Suppressor macrophage treated with lipopolysaccharide for 1 hour (primary cell): ENCODE measurements around the gene COLQ.
A peak's percentile ranks its signal among the peaks of the same experiment; 100 is the strongest.

ENCODE experiments used
- DNase-seq, 3 donors: peaks; one replicate each; pipeline ENCODE4 v3.0.0-alpha.2; 2020 to 2022

COLQ gene

DNA sequence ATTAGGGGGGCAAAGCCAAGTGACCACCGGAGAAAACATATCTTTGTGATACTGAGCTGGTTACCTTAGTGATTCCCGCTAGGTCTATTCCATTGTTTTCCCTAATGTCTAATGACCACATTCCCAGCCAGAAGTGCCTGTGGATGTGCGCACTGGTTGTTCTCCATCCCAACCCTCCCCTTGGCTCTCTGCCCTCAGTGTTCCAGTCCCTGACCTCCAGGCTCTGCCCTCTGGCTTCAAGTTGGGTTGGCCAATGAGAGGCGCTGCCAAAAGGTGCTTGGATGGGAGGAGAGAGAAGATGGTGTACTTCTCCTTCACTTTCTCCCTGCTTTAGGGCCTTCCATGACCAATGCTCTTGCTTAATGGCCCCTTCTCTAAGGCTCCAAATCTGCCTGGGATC lies 2.4 kb downstream of the COLQ start:
- DNase-seq, result no peak

DNA sequence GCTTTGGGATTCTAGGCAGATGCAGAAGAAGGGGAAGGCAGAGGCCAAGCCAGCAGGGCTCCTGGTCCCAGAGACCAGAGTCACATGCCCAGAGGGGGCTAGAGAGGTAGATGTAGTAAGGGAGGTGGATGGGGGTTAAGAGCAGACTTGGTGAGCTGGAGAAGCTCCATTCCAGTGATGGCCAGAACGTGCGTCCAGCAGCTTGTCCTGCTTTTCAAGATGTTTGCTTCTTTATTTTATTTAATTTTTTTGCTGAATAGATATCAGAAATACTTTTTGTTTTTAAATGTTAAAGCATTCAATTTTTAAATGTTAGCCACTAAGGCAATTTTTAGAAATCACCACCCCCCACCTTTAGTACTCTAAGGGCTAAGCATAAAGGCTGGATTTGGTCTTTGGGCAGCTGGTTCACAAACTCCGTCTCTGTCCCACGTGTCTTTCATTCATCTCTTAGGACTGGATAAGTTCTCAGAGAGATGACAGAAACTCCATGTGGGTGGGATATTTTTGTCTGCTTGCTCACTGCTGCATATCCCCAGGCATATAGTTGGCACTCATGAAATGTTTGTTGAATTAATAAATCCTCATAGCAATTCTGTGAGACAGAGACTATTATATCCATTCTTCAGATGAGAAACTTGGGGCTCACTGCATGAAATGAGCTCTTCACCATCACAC lies 6.7 kb downstream of the COLQ start:
- DNase-seq, result no peak

DNA sequence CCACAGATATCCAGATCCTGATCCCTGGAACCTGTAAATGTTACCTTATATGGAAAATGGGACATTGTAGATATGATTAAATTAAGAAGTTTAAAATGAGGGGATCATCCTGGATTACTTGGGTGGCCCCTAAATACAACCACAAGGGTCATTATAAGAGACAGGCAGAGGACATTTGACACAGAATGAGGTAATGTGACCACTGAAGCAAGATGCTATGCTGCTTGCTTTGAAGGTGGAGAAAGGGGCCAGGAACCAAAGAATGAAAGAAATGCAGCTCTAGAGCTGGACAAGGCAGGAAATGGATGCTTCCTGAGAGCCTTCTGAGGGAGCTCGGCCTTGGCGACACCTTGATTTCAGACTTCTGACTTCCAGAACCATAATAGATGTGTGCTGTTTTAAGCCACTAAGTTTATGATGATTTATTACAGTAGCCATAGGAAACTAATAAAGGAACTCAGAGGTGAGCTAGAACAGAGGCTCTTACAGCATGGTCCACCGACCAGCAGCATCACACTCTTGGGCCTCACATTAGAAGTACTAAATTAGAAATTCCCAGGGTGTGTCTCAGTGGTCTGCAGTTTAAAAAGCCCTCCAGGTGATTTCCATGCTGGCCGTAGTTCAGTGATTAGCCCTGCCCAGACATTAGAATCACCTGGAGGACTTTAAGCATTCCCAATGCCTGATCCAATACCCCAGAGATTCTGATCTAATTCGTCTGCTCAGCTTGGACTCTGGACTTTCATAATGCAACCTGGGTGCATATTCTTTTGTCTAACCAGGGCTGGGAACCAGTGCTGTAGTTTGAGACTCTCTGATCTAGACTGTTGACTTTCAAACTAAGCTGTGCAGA lies 7.5 kb downstream of the COLQ start:
- DNase-seq, result no peak

DNA sequence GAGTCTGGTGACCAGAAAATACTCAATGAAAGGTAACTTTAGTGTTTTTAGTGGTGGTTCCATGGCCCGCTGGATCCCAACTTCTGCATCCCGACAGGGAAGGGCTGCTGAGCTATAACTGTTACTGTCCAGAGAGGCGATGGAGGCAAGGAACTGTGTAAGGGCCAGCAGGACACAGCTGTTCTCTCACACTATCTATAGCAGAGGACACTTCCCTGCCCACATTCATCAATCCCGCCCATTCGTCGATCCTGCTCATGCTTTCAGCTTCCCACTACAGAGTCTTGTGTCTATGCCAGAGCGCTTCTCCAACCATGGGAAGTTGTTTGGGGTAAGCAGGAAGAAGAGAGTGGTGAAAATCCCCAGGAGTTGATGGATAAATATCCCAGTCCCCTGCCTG lies 8.4 kb downstream of the COLQ start:
- no peak for DNase-seq

DNA sequence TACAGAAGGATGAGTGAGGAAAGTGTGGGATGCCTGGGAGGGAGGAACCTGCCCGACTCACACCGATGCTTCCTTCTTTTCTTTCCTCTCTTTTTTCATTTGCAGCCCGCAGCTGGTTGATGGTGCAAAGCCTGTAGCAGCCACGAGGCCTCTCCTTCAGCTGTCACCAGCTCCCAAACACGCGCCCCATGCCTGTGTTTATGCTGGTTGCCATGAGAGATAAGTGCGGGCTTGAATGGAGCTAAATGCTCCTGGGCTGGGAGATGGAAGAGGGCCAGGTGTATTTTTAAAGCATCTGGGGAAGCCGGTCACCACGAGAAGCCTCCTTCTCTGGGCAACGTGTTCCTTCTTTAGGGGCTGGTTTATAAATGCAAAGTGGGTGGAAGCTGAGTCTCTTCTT lies 9.3 kb downstream of the COLQ start:
- no peak for DNase-seq

DNA sequence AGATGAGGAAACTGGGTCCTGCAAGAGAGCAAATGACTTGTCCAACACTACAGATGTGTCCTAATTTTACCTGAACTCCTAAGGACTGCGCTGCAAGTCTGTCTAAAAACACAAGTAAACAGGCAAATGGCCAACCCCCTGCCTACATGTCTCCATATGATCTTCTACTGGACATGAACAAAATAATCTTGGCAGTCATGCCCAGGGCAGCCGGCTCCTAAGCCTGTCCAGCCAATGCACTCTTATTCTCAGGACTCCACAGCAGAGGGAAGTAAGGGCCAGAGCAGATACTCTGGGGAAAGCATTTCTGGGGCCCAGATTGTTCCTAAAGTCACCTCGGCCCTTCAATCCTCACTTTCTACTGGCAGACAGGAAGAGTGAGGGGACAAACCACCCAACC lies 10.3 kb downstream of the COLQ start:
- DNase-seq, result no peak

DNA sequence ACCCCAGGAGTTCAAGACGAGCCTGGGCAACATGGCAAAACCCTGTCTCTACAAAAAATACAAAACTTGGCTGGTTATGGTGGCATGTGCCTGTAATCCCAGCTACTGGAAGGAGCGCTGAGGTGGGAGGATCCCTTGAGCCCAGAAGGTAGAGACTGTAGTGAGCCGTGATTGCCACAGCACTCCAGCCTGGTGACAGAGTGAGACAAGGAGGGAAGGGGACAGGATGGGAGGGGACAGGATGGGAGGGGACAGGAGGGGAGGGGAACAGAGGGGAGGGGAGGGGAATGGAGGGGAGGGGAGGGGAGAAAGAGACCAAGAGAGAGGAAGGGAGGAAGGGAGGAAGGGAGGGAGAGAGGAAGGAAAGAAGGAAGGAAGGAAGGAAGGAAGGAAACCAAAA lies 11.0 kb downstream of the COLQ start:
- DNase-seq, result no peak

DNA sequence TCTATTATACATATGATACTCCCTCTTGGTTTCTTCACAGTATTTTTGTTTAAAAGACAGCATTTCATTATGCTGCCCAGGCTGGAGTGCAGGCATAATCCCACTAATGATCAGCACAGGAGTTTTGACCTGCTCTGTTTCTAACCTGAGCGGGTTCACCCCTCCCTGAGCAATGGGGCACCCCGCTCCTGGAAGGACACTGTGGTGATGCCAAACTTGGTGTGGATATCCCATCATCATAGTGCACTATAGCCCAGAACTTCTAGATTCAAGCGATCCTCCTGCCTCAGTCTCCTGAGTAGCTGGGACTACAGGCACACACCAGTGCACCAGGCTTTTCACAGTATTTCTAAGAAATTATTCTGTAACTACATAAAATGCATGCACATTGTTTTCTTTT lies 14.9 kb downstream of the COLQ start:
- no peak for DNase-seq

DNA sequence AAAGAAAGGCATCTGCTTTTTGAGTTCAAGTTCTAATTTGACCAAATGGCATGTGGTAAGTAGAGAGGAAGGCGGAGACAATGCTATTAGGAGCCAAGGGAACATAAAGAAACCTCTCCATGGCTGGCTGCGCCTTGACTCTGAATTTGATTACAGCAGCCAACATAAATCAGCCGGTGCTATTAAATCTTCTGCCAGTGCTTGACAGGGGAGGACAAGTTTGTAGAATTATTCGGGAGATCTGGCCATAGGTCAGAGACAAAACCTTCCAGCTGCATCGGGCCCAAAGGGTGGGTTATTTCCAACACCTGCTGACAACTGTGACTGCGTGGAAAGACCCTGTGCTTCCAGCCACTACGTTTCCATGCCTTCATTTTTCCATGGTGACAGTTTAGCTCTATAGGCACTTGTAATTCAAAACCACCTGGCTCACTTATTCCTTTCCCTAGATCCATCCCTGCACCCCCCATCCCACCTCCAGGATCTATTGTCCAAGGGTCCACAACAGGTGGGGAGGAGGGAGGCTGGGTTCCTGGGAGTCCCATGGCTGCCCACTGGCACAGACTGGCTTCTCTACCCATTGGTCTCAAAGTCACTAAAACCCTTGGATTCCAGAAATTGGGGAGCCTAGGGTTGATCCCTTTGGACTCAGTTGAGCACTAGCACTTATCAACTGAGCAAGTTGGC lies 15.9 kb downstream of the COLQ start:
- no peak for DNase-seq

DNA sequence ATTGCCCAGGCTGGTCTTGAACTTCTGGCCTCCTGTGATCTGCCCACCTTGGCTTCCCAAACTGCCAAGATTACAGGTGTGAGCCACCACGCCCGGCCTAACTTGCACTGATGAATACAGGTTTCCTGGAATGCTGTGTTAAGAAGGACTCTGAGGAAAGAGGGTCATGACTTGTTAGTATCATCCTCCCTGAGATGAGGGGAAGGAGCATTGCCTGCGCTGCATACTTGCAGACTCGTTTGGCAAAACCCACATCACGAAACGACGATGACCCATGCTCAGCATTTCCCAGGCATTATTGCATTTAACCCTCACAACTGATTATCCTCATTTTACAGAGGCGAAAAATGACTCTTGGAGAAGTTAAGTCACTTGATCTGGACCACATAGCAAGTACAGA lies 18.9 kb downstream of the COLQ start:
- no peak for DNase-seq

DNA sequence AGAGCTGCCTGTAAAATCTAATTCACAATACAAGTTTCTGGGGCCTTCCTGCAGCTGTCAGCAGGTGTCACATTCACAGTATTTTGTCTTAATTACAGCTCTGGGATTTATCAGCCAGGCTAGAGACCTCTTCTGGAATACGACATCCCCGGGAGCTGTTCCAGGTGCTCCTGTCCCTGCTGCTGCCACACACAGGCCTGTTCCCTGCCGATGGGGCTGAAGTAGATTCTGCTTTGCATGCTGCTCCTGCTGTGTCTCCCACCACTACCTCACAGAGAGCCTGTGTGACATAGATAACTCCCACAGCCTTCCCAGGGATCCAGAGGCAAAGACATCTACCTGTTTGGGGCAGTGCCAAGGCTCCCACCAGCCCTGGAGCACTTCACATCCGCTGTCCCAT lies 20.4 kb downstream of the COLQ start:
- no peak for DNase-seq

DNA sequence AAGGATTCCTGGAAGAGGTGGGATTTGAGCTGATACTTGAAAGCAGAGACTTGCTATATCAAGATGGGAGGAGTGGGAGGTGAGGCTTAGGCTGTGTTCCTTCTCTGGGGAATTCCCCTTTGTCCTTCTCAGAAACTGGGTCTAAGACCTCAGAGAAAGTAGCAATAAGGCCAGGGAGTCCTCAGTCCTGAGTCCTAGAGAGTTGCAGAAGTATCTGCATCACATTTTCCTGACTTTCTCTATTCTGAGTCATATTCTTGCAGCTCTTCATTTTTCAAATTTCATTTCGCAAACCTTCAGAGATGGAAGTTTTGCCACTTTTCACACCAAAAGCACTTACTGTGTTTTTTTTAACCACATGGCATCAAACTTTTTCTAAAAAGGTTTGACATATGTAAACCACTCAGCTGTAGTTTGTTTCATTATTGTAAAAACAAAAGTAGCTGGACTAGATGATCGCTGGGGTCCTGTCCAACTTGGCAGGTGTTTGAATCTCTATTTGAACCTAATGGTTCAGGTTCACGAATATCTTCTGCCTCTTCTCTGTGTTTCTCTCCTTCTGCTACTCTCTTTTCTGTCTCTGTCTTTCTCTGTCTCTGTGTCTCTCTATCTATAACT lies 21.3 kb downstream of the COLQ start:
- DNase-seq, result peak; percentile 79 to 94 (median 83)

DNA sequence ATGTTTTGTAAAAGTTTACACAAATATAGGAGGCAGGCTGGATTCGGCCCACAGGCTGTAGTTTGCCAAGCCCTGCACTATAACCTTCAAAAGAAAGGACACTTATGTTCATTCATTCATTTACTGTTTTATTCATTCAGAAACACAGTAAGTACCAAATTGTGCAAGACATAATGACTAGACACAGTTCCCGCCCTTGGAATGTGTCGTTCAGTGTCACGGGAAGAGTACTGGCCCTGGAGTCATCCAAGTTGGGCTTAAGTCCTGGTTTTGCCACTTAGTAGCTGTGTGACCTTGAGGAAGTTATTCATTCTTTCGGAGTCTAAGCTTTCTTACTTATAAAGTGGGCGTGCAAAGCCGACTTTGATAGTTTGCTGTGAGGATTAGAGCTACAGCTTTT lies 22.0 kb downstream of the COLQ start:
- peak; percentile 59 to 88 (median 81) for DNase-seq

DNA sequence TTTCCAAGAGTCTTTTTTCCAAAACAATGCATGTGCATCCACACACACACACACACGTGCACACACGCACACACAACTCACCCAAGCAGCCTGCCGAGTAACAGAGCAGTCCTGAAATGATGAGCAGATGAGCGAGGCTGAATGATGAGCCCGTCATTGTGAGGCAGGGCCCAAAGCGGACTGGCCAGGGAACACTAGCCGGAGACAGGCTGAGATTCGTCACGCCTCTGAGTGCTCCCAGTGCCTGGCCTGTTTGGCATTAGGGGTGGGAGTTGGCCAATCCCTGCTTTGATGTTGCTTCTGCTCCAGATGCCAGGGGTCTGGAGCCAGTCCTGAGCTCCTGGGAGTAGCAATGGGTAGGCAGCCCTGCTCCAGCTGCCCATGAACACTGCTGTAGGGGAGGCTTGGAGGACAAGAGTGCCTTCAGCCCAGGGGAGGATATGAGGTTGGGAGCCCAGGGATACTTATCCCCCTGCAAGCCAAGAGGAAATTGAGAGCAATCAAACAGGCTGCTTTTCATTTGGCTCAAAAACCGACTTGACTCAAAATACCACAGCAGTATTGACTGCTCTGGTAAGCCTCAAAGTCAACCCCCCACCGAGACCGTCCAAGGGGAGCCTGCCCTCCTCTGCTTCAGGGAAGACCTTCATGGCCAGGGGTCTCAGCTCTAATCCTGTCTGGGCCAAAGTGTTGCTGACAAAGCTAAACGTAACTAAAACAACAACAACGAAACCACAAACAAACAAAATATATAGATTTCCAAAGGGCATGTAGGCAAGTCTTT lies 22.9 kb downstream of the COLQ start:
- no peak for DNase-seq

DNA sequence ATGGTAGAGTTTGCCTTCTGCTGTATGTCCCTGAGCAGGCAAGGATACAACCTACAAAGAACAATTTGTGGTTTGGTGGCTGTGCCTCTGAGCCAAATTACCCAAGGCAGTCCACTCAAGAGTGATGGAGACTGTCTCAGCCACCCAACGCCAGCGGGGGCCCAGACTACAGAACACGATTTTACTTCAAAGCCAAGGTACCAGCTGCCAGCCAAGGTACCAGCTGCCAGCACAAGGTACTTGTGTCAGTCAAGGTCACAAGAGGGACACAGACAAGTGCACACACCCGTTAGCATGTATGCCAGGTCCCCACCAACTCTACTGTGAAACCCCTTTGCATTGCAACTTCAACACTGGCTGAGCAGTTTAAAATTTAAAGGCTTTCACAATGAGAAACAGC lies 23.5 kb downstream of the COLQ start:
- no peak for DNase-seq

DNA sequence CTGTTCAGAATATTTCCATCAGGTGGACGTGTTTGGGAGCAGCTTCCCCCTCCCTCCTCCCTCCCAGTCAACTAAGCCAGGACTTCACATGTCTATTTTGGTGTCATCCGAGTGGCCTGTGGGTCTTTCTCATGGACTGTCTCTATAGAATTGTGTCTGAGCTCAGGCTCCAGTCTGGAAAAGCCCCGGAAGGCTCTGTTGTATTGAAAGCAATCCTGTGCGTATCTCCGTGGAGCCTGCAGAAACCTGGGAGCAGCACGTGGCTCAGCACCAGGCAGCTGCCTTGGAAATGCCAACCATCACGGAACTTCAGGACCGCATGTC lies 25.2 kb downstream of the COLQ start:
- no peak for DNase-seq

DNA sequence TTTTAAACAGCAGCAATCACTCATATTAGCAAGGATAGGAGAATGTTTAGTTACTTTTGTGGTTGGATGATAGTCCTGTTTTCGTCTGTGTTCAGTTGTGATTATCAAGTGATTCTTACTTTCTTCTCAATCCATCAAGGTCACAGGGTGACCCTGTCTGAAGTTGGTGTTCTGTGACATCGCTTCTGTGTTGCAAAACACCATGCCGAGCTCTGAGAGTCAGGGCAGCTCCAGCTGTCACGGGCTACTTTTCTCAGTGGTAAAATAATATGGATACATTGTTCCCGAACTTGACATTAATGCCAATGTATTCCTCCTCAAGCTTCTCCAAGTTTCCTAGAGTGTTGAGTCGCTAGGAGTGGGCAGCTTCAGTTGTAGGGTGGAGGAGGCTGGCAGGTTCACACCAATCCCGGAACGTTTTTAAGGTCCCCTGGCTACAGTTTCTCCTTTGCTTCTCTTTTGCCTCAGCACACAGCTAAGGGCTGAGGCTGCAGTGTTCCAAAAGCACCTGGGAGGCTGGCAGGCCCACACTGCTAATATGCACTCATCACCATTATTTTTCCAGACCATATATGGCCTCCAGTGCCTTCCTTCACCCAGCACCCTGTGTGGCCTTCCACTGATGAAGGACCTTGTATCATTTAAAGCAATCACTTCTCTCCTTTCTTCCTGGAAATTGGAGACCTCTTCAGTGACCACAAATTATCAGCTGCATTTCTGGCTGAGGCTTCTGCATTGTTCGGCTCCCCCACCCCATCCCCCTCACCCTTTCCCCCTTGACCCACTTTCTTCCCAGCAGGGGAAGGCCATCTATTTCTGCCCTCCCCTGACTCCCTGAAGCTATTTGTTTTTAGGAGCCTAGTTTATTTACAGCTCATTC lies 25.8 kb downstream of the COLQ start:
- DNase-seq, result no peak

DNA sequence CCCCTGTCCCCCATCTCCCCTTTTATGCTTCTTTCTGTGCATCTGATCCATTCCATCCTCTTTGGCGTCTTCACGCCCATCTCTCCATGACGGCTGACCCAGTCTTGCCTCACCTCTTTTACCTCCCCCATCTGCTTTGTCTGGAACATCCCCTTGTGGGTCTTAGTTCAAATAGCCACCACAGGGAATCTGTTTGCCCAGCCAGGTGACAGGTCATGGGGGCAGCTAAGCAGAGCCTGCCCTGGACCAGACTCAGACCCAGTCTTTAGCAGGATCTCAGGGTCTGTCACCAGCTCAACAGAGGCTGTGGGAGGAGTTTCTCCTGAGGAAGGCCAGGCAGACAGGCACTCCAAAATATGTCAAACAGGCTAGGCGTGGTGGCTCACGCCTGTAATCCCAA lies 28.1 kb downstream of the COLQ start:
- no peak for DNase-seq

DNA sequence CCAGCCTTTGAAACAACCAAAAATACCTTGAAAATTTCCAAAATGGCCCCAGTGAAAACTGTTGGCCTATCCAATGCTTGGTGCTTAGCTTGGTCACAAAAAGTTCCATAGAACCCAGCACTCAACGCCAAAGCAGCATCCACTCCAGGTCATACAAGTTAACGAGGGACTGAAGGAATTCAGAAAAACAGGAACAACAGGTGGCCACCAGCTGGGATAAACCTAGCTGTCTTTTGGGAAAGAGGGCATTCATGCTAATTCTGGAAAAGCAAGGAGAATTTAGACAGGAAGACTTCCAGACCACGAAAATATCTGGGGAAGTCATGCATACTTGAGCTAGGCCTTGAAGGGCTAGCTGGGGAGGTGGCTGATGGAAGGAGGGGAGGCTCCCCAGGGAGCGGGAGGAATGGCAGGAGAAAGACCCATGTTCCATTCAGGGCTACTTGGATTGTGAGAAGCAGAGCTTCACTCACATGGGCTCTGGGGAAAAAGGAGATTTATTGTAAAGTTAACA lies 28.6 kb downstream of the COLQ start:
- DNase-seq, result no peak

DNA sequence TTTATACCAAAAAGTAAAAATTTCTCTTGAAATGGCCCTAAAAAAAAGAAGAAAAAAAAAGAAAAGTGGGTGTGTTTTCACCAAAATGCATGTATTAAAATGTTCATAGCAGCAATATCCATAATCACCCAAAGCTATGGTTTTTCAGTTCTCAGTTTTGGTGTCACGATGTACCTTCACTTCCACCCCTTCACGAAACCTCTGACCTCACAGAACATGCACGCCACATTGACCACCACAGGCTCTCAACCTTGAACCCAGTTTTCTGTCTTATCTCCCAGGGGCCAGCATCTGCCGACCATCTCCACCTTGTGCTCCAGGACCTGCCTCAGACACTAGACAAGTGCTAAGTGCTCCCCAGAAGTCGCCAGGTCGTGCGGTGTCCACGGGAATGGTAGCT lies 30.4 kb downstream of the COLQ start:
- DNase-seq, result no peak

DNA sequence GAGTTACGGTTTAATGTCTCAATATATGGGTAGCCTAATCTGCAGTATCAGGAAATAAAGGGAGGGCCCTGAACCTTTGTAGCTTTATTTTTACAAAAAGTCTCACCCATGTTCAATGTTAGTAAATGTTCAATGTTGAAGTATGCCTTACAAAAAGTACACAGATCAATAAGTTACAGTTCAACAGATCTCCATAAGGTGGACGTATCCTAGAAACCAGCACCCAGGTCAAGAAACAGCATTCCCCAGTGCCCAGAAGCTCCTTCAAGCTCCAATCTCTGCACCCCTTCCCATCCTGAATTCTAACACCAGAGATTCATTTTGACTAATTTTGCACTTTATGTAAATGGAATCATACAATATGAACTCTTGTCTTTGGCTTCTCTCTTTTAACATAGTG lies 31.3 kb downstream of the COLQ start:
- no peak for DNase-seq

DNA sequence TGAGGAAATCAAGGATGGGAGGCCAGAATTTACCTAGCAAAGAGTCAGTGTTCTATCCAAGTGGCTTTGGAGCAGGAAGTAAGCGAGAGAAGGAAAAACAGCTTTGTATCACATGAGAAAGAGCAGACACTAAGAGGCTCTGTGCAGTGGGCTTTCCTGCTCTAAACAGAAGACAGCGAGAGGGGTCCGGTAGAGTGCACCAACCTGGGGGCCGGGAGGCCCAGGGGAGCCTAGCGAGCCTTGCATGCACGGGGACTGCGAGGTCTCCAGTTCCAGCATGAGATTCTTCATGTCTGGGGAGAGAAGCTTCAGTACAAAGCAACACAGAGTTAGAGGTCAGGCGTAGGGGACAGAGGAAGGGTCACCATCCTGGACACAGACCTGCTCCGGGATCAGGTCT lies 33.5 kb downstream of the COLQ start:
- no peak for DNase-seq
